Smooth muscle cell (in vitro differentiated cells): ENCODE measurements around the gene VRTN. TPM values are rescaled to one million over a fixed set of nuclear protein-coding genes. Genes with fewer than 3 reads are reported as not detected.

Experiments
- DNase-seq: peaks from one replicate; lab custom pipeline; 2025; ENCODE audit not compliant: unreplicated experiment; lab: John Stamatoyannopoulos, UW
- H2AFZ ChIP-seq: fragments of 200-600 bp; sonication (generic); 2 replicates; pipeline ENCODE4 v1.6.0; 2016; ENCODE audit warnings: antibody characterized with exemption, low read depth, mild to moderate bottlenecking
- H3F3A ChIP-seq: fragments of 200-600 bp; sonication (generic); 2 replicates; pipeline ENCODE4 v1.6.0; 2017; ENCODE audit warnings: antibody characterized with exemption, low read depth
- H3K27ac ChIP-seq: fragments of 200-600 bp; sonication (generic); 2 replicates; pipeline ENCODE4 v1.5.1; 2016; ENCODE audit warnings: low read depth, mild to moderate bottlenecking
- H3K27me3 ChIP-seq: fragments of 200-600 bp; sonication (generic); 2 replicates; pipeline ENCODE4 v1.6.1; 2016; ENCODE audit warnings: low read depth, mild to moderate bottlenecking
- H3K36me3 ChIP-seq: fragments of 200-600 bp; sonication (generic); 2 replicates; pipeline ENCODE4 v1.5.1; 2016; ENCODE audit warnings: low read depth
- H3K4me1 ChIP-seq: fragments of 200-600 bp; sonication (generic); 2 replicates; pipeline ENCODE4 v1.5.1; 2016; ENCODE audit warnings: low read depth
- H3K4me2 ChIP-seq: fragments of 200-600 bp; sonication (generic); 2 replicates; pipeline ENCODE4 v1.6.0; 2016; ENCODE audit warnings: mild to moderate bottlenecking
- H3K4me3 ChIP-seq: fragments of 200-600 bp; sonication (generic); 2 replicates; pipeline ENCODE4 v1.5.1; 2016; ENCODE audit warnings: mild to moderate bottlenecking
- H3K79me2 ChIP-seq: fragments of 200-600 bp; sonication (generic); 2 replicates; pipeline ENCODE4 v1.6.0; 2016; ENCODE audit warnings: low read depth, mild to moderate bottlenecking
- H3K9ac ChIP-seq: fragments of 200-600 bp; sonication (generic); 2 replicates; pipeline ENCODE4 v1.6.0; 2016; ENCODE audit warnings: low read depth
- H3K9me3 ChIP-seq: fragments of 200-600 bp; sonication (generic); replicated peaks from 2 replicates; pipeline ENCODE4 v1.5.1; 2016; ENCODE audit warnings: low read depth
- H4K20me1 ChIP-seq: fragments of 200-600 bp; sonication (generic); 2 replicates; pipeline ENCODE4 v1.6.0; 2016; ENCODE audit warnings: low read depth
- WGBS: methylation state at CpG from one replicate; pipeline ENCODE4 v1.1.7; 2016; ENCODE audit warnings: low lambda C conversion rate; 5-methylcytosine and 5-hydroxymethylcytosine counted together
- polyA plus RNA-seq: library from polyadenylated mRNA; unstranded; fragments of >200 nt; fragmentation: Nextera tagmentation; extraction: Ambion mirVana; gene quantifications from 2 replicates; pipeline ENCODE4 v1.2.1, GENCODE V29; 2016
- total RNA-seq: library from RNA; depleted of rRNA; stranded (reverse); fragments of >200 nt; gene quantifications from 2 replicates; pipeline ENCODE4 v1.2.3, GENCODE V29; 2014
- TF ChIP-seq, protein P1 (sequence below): fragments of 200-600 bp; sonication (generic); IDR thresholded peaks from 2 replicates; pipeline ENCODE4 v1.5.1; 2017; ENCODE audit warnings: borderline replicate concordance, mild to moderate bottlenecking, antibody characterized with exemption; ENCODE audit not compliant: insufficient read depth, poor library complexity, severe bottlenecking

Gene VRTN
- total and polyA plus RNA-seq, 2 experiments from 2014 or later: not detected

- Histone ChIP-seq H3K9me3 (no peaks in the 10 kb centered on the region), H3K4me1 (peaks cover 17% of the 10 kb centered on the region), H3K36me3 (no peaks in the 10 kb centered on the region), H3K79me2 (no peaks in the 10 kb centered on the region), H3K4me3 (no peak overlapping the region), H3K27ac (no peak overlapping the region), H4K20me1 (no peaks in the 10 kb centered on the region), H3F3A (no peaks in the 10 kb centered on the region), H3K9ac (no peak overlapping the region), H3K27me3 (peaks cover 56% of the 10 kb centered on the region), H3K4me2 (no peak overlapping the region), H2AFZ (no peak overlapping the region)
- TF ChIP-seq, protein P1, sequence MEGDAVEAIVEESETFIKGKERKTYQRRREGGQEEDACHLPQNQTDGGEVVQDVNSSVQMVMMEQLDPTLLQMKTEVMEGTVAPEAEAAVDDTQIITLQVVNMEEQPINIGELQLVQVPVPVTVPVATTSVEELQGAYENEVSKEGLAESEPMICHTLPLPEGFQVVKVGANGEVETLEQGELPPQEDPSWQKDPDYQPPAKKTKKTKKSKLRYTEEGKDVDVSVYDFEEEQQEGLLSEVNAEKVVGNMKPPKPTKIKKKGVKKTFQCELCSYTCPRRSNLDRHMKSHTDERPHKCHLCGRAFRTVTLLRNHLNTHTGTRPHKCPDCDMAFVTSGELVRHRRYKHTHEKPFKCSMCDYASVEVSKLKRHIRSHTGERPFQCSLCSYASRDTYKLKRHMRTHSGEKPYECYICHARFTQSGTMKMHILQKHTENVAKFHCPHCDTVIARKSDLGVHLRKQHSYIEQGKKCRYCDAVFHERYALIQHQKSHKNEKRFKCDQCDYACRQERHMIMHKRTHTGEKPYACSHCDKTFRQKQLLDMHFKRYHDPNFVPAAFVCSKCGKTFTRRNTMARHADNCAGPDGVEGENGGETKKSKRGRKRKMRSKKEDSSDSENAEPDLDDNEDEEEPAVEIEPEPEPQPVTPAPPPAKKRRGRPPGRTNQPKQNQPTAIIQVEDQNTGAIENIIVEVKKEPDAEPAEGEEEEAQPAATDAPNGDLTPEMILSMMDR: no peak
- WGBS: 83% methylated on average over 7 of the region's 7 CpGs
- no peak for DNase-seq
Measured at GRCh38 chr14:74404435-74404834, 56.2 kb downstream of the VRTN start.

GRCh38 chr14:74405663-74406062 lies 57.4 kb downstream of the VRTN start:
- Histone ChIP-seq H2AFZ (no peak overlapping the region), H3K4me2 (no peak overlapping the region), H3K27ac (no peak overlapping the region), H3K9ac (no peak overlapping the region), H3K9me3 (no peaks in the 10 kb centered on the region), H3K27me3 (peaks cover 55% of the 10 kb centered on the region), H3F3A (no peaks in the 10 kb centered on the region), H4K20me1 (no peaks in the 10 kb centered on the region), H3K36me3 (no peaks in the 10 kb centered on the region), H3K4me3 (no peak overlapping the region), H3K79me2 (no peaks in the 10 kb centered on the region), H3K4me1 (peaks cover 17% of the 10 kb centered on the region)
- WGBS: 90% methylated on average over 4 of the region's 4 CpGs
- TF ChIP-seq, protein P1: no peak
- DNase-seq: no peak

GRCh38 chr14:74407021-74407800 lies 58.9 kb downstream of the VRTN start:
- Histone ChIP-seq H3K79me2 (no peaks in the 10 kb centered on the region), H4K20me1 (no peaks in the 10 kb centered on the region), H2AFZ (no peak overlapping the region), H3K4me3 (no peak overlapping the region), H3K9ac (no peak overlapping the region), H3K27ac (no peak overlapping the region), H3F3A (no peaks in the 10 kb centered on the region), H3K36me3 (no peaks in the 10 kb centered on the region), H3K4me1 (peaks cover 7% of the 10 kb centered on the region), H3K9me3 (no peaks in the 10 kb centered on the region), H3K4me2 (no peak overlapping the region), H3K27me3 (peaks cover 56% of the 10 kb centered on the region)
- TF ChIP-seq, protein P1: no peak
- DNase-seq: no peak
- 91% methylated on average over 17 of the region's 17 CpGs for WGBS

DNA sequence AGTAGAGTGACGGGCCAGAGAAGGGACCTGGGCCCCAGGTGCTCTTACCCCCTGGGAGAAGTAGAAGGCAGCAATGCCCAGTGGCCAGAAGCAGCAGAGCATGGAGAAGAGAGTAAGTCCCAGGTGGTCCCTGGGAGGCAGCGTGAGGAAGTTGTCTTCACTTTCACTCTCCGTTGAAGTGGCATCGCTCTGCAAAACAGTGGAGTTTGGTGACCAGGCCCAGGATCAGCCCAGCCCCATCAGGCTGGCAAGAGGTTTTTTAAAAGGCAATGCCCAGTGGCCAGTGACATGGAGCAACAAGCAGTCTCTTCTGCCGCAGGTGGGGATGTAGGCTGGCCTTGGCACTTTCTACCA lies 59.5 kb downstream of the VRTN start:
- no peak for DNase-seq
- Histone ChIP-seq H3K9ac (no peak overlapping the region), H4K20me1 (no peaks in the 10 kb centered on the region), H3K79me2 (no peaks in the 10 kb centered on the region), H3K27ac (no peak overlapping the region), H3F3A (no peaks in the 10 kb centered on the region), H3K4me2 (no peak overlapping the region), H3K36me3 (no peaks in the 10 kb centered on the region), H3K9me3 (no peaks in the 10 kb centered on the region), H3K4me3 (no peak overlapping the region), H3K4me1 (peaks cover 1% of the 10 kb centered on the region), H2AFZ (no peak overlapping the region), H3K27me3 (peaks cover 62% of the 10 kb centered on the region)
- TF ChIP-seq, protein P1: no peak
- 97% methylated on average over 5 of the region's 5 CpGs for WGBS
